ENCODE data around the gene ULK2.

The ULK2 gene

DNA sequence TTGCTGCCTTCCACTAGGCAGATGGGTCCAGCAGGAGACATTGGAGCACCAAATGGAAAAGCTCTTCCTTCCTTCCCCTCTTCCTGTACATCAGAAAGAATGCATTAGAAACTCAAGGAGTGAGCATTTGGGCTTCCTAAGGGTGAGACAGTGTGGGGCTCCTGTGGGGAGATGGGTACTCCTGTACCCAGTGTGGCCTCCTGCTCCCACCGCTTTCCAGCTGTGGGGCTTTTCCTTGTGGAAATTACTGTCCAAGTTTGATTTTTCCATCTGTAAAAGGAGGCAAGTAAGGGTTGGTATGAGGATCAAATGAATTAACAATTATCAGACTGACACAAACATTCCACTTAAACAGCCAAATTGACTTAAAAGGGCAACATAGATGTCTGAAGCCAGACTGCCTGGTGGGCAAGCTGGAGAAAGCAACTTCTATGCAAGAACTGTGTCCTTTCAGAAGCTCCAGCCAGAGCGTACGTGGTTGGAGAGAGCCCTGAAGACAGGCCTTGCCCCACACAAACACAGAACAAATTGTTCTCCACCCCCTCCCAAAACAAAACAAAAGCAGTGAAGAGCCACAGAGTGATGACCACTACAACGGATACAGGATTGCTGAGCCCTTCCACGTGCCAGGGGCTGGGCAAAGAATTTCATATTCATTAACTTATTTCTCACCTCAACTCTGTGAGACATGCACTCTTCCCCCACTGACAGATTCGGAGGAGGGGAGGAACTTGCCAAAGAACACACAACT, 96.6 kb downstream of the ULK2 start (continued):
- no peak for TF ChIP-seq TSHZ2 (CRISPR knock-in tag; IDR thresholded peaks at IDR 0.05)
- no peak for TF ChIP-seq OSR1 (CRISPR knock-in tag; IDR thresholded peaks at IDR 0.05)

DNA sequence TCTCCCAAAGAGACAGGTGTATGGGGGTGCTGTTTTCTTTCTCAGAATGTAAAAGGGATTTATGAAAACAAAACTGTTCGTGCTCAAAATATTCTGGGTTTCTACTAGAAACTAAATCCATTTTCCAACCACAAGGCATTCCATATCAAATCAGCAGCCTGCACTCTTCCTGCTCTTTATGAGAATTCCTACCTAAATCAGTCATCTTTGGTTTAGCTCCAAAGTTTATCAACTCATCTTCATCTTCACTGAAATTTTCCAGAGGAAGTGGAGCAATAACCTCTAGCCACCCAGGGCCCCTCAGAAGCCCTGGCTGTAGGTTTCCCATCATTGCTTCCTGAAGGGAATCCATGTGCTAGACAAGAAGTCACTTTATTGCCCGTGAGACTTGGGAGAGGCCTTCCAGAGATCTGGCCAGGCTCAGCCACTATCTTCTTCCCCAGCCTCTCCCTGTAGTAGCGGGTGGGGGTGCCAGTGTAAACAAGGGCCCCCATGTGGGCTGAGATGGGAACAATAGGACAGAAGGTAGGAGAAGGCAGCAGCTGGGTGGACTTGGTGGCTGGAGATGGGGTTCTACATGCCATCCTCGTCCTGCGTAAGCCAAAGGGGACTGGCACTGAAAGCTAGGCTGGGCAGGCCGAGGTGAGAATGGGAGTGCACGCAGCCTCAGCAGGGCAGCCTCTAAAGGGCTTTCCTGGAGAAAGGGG, 97.6 kb downstream of the ULK2 start:
- ATAC-seq = peak; percentile 39
- no peak for TF ChIP-seq BACH2 (CRISPR knock-in tag; IDR thresholded peaks at IDR 0.05; ENCODE audit: borderline replicate concordance)
- 0 out of 2 replicates have a peak, but pooled peaks have one; percentile 18 for TF ChIP-seq ISL1 (CRISPR knock-in tag; IDR thresholded peaks at IDR 0.05)

DNA sequence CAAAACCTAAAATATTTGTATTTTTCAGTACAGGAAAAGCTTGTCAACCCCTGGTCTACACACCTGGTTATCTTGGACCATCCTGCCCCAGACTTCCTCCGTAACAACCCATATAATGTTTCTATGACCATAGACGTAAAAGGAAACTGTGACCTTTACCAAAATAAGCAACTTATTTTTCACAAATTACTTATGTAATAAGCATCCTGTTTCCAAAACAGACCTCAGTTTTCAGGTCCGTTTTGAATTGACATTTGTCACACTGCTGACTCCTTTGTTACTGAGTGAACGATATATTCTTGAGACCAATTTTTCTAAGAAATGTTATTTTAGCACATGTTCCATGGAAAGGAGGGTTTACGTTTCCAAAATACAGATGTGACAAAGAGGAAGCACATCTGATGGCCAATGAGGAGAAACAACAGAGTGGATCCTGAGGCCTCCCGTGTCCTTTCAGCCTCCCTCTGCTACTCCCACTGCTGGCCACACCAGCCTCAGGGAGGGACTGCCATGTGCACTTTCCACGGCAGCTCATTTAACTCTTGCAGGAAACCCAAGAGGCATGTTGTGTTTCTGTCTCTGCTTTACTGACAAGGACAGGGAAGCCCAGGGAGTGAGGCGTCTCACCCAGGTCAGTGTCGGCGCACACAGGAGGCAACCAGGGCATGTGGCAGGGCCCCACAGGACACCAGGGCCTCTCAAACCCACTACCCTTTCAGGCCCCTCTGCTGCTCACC, 99.5 kb downstream of the ULK2 start:
- no peak for ATAC-seq
- TF ChIP-seq, protein P1, sequence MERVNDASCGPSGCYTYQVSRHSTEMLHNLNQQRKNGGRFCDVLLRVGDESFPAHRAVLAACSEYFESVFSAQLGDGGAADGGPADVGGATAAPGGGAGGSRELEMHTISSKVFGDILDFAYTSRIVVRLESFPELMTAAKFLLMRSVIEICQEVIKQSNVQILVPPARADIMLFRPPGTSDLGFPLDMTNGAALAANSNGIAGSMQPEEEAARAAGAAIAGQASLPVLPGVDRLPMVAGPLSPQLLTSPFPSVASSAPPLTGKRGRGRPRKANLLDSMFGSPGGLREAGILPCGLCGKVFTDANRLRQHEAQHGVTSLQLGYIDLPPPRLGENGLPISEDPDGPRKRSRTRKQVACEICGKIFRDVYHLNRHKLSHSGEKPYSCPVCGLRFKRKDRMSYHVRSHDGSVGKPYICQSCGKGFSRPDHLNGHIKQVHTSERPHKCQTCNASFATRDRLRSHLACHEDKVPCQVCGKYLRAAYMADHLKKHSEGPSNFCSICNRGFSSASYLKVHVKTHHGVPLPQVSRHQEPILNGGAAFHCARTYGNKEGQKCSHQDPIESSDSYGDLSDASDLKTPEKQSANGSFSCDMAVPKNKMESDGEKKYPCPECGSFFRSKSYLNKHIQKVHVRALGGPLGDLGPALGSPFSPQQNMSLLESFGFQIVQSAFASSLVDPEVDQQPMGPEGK (CRISPR knock-in tag; IDR thresholded peaks at IDR 0.05; ENCODE audit: borderline replicate concordance) = no peak
- TF ChIP-seq OSR1 (CRISPR knock-in tag; IDR thresholded peaks at IDR 0.05) = no peak
- TF ChIP-seq SNAI2 (CRISPR knock-in tag; IDR thresholded peaks at IDR 0.05) = no peak
- TF ChIP-seq, protein P2, sequence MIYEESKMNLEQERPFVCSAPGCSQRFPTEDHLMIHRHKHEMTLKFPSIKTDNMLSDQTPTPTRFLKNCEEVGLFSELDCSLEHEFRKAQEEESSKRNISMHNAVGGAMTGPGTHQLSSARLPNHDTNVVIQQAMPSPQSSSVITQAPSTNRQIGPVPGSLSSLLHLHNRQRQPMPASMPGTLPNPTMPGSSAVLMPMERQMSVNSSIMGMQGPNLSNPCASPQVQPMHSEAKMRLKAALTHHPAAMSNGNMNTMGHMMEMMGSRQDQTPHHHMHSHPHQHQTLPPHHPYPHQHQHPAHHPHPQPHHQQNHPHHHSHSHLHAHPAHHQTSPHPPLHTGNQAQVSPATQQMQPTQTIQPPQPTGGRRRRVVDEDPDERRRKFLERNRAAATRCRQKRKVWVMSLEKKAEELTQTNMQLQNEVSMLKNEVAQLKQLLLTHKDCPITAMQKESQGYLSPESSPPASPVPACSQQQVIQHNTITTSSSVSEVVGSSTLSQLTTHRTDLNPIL (CRISPR knock-in tag; IDR thresholded peaks at IDR 0.05; ENCODE audit: low read depth) = no peak
- TF ChIP-seq ZFP3 (CRISPR knock-in tag; IDR thresholded peaks at IDR 0.05) = no peak
- TF ChIP-seq ESRRG (CRISPR knock-in tag; IDR thresholded peaks at IDR 0.05) = no peak
- no peak for TF ChIP-seq TOX (CRISPR knock-in tag; IDR thresholded peaks at IDR 0.05; ENCODE audit: borderline replicate concordance)
- no peak for TF ChIP-seq TCF4 (CRISPR knock-in tag; IDR thresholded peaks at IDR 0.05; ENCODE audit: borderline replicate concordance)
- no peak for TF ChIP-seq TSHZ2 (CRISPR knock-in tag; IDR thresholded peaks at IDR 0.05)
- TF ChIP-seq, protein P3, sequence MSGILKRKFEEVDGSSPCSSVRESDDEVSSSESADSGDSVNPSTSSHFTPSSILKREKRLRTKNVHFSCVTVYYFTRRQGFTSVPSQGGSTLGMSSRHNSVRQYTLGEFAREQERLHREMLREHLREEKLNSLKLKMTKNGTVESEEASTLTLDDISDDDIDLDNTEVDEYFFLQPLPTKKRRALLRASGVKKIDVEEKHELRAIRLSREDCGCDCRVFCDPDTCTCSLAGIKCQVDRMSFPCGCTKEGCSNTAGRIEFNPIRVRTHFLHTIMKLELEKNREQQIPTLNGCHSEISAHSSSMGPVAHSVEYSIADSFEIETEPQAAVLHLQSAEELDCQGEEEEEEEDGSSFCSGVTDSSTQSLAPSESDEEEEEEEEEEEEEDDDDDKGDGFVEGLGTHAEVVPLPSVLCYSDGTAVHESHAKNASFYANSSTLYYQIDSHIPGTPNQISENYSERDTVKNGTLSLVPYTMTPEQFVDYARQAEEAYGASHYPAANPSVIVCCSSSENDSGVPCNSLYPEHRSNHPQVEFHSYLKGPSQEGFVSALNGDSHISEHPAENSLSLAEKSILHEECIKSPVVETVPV (CRISPR knock-in tag; IDR thresholded peaks at IDR 0.05) = no peak
- no peak for TF ChIP-seq GLIS3 (CRISPR knock-in tag; IDR thresholded peaks at IDR 0.05)
- no peak for TF ChIP-seq ZNF70 (CRISPR knock-in tag; IDR thresholded peaks at IDR 0.05)
- TF ChIP-seq RARB (CRISPR knock-in tag; IDR thresholded peaks at IDR 0.05) = no peak
- no peak for TF ChIP-seq PPARA (CRISPR knock-in tag; IDR thresholded peaks at IDR 0.05; ENCODE audit: borderline replicate concordance)
- TF ChIP-seq ZNF8 (CRISPR knock-in tag; IDR thresholded peaks at IDR 0.05) = no peak
- no peak for TF ChIP-seq ARNTL (CRISPR knock-in tag; IDR thresholded peaks at IDR 0.05; ENCODE audit: borderline replicate concordance, low read depth)
- no peak for TF ChIP-seq ISL1 (CRISPR knock-in tag; IDR thresholded peaks at IDR 0.05)

Data from SK-N-SH treated with all-trans-retinoic acid at 6 μM for 48 hours (cell line).